Transverse colon (tissue), 4 donors: ENCODE results near the gene TTC39C. TPM values are rescaled to one million over a fixed set of nuclear protein-coding genes. Genes with fewer than 3 reads are reported as not detected.

Experiments used
- DNase-seq: peaks from one replicate; pipeline ENCODE4 v3.0.0-alpha.2; 2019
- H3K27ac ChIP-seq, 4 donors: fragments of 200-600 bp; sonication (generic); 2 replicates each; pipeline ENCODE4 v1.5.1; 2016 to 2018; ENCODE audit warnings: inconsistent platforms in 4 of 4
- H3K27me3 ChIP-seq: fragments of 200-600 bp; sonication (generic); 2 replicates; pipeline ENCODE4 v1.5.1; 2017; ENCODE audit warnings: inconsistent platforms
- H3K36me3 ChIP-seq, 4 donors: fragments of 200-600 bp; sonication (generic); 2 replicates each; pipeline ENCODE4 v1.5.1; 2017 to 2019; ENCODE audit warnings: inconsistent platforms in 4 of 4
- H3K4me1 ChIP-seq, 4 donors: fragments of 200-600 bp; sonication (generic); 2 replicates each; pipeline ENCODE4 v1.5.1; 2017 to 2020; ENCODE audit warnings: inconsistent platforms in 4 of 4
- H3K4me3 ChIP-seq, 4 donors: fragments of 200-600 bp; sonication (generic); 1 replicate in 1 of 4; 2 replicates in 3 of 4; pipeline versions ENCODE4 v1.5.1 to v1.6.1; 2017 to 2019; ENCODE audit warnings: inconsistent platforms in 4 of 4
- H3K9me3 ChIP-seq, 2 donors: fragments of 200-600 bp; sonication (generic); 2 replicates each; pipeline ENCODE4 v1.5.1; 2017 to 2019; ENCODE audit warnings: inconsistent platforms in 2 of 2
- EP300 ChIP-seq: sonication (generic); formaldehyde crosslinking; IDR thresholded peaks from one replicate; pipeline ENCODE4 v1.6.1; 2017; ENCODE audit warnings: antibody characterized with exemption, low read depth
- POLR2A ChIP-seq: fragments of 450-650 bp; IDR thresholded peaks from one replicate; pipeline ENCODE4 v1.6.1; 2016; ENCODE audit warnings: antibody characterized with exemption, mild to moderate bottlenecking, moderate library complexity
- POLR2AphosphoS5 ChIP-seq, 3 donors: sonication (generic); formaldehyde crosslinking; IDR thresholded peaks; one replicate each; pipeline ENCODE4 v1.6.1; 2016; ENCODE audit warnings: antibody characterized with exemption in 3 of 3
- WGBS, 2 donors: methylation state at CpG; one replicate each; pipeline ENCODE4 v1.1.5; 2018; ENCODE audit warnings: low coverage in 1 of 2; 5-methylcytosine and 5-hydroxymethylcytosine counted together
- in situ Hi-C, 4 donors: fragments of 200-750 bp; cut with MboI; loops; one replicate each; pipeline versions ENCODE4 v1.15.0 to v1.15.1; 2017; ENCODE audit warnings: low sequenced_read_pairs in 3 of 4, low pct_ligation_motif_present in 1 of 4, low pct_unique_long_range_greater_than_20kb in 1 of 4
- intact Hi-C: fragments of 100-400 bp; cut with DNase I; formaldehyde crosslinking; loops from one replicate; pipeline ENCODE4 v1.15.1; 2023; ENCODE audit warnings: low total_unique reads
- total RNA-seq, 4 donors: library from RNA; depleted of rRNA; stranded (reverse); fragments of >200 nt; gene quantifications; one replicate each; pipeline ENCODE4 v1.1.0, GENCODE V29; 2016
- TF ChIP-seq, protein P1 (sequence below), 5 experiments: fragments of 200-600 bp in 3 of 5; fragments of 450-650 bp in 2 of 5; sonication (generic) in 3 of 5; IDR thresholded peaks; 1 replicate in 2 of 5; 2 replicates in 3 of 5; pipeline ENCODE4 v1.5.1; 2016 to 2017; ENCODE audit warnings: antibody characterized with exemption in 5 of 5, inconsistent platforms in 3 of 5, mild to moderate bottlenecking in 2 of 5, moderate library complexity in 1 of 5

The TTC39C gene
- total RNA-seq, 4 donors from 2014 or later = 4.8 to 18.4 (median 7.4) TPM

DNA sequence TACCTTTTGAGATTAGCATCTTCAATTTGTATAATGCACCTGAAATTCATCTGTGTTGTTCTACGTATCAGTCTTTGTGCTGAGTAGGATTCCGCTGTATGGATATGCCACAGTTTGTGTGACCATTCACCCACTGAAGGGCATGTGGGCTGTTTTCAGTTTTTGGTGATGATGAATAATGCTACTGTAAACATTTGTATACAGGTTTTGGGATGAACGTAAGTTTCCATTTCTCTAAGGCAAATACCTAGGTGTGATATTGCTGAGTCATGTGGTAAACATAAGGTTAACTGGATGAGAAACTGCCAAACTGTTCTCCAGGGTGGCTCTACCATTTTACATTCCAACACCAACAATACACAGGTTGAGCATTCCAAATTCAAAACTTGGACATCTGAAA, 159.4 kb downstream of the TTC39C start:
- Histone ChIP-seq H3K27me3 (no peaks in the 10 kb centered on the region), H3K36me3 (peaks cover 0 to 3% (median 1%) of the 10 kb centered on the region in 4 donors), H3K4me1 (peaks cover 0 to 9% (median 0%) of the 10 kb centered on the region in 4 donors), H3K9me3 (no peaks in the 10 kb centered on the region), H3K4me3 (no peak overlapping the region), H3K27ac (no peak overlapping the region)
- DNase-seq = no peak
- in situ Hi-C loops (no loop called here), intact Hi-C loops (loop anchor here (10.0 kb wide), 1 partner anchor 101 kb away; no protein-coding TSS in a partner anchor)
- TF ChIP-seq POLR2AphosphoS5 (IDR thresholded peaks at IDR 0.05) = no peak
- 69 to 100% methylated on average over 1 to 3 of the region's 3 CpGs for WGBS, 2 donors

GRCh38 chr18:24176727-24177416, 162.3 kb downstream of the TTC39C start:
- TF ChIP-seq POLR2AphosphoS5 (IDR thresholded peaks at IDR 0.05) (no peak), POLR2A (no peak), EP300 (no peak)
- TF ChIP-seq, protein P1, sequence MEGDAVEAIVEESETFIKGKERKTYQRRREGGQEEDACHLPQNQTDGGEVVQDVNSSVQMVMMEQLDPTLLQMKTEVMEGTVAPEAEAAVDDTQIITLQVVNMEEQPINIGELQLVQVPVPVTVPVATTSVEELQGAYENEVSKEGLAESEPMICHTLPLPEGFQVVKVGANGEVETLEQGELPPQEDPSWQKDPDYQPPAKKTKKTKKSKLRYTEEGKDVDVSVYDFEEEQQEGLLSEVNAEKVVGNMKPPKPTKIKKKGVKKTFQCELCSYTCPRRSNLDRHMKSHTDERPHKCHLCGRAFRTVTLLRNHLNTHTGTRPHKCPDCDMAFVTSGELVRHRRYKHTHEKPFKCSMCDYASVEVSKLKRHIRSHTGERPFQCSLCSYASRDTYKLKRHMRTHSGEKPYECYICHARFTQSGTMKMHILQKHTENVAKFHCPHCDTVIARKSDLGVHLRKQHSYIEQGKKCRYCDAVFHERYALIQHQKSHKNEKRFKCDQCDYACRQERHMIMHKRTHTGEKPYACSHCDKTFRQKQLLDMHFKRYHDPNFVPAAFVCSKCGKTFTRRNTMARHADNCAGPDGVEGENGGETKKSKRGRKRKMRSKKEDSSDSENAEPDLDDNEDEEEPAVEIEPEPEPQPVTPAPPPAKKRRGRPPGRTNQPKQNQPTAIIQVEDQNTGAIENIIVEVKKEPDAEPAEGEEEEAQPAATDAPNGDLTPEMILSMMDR (IDR thresholded peaks at IDR 0.05) = peak; percentile 62 to 75 (median 70)
- intact Hi-C loops = loop anchor here (10.0 kb wide), 1 partner anchor 98 kb away; no protein-coding TSS in a partner anchor
- H3K27me3 ChIP-seq = no peaks in the 10 kb centered on the region
- DNase-seq = peak; percentile 71
- in situ Hi-C loops = loop anchor here in 2 of 4 donors (25.0 kb wide), 1 partner anchor 310 kb away; no protein-coding TSS in a partner anchor
- no peak overlapping the region for H3K4me3 ChIP-seq
- H3K9me3 ChIP-seq = no peaks in the 10 kb centered on the region
- H3K4me1 ChIP-seq = peaks cover 0 to 9% (median 0%) of the 10 kb centered on the region in 4 donors
- H3K27ac ChIP-seq = no peak overlapping the region
- H3K36me3 ChIP-seq = peaks cover 0 to 4% (median 3%) of the 10 kb centered on the region in 4 donors
- 52 to 65% methylated on average over 5 to 7 of the region's 7 CpGs for WGBS, 2 donors

GRCh38 chr18:24177499-24178133, 163.1 kb downstream of the TTC39C start:
- in situ Hi-C loops (loop anchor here in 2 of 4 donors (25.0 kb wide), 1 partner anchor 310 kb away; no protein-coding TSS in a partner anchor), intact Hi-C loops (loop anchor here (10.0 kb wide), 1 partner anchor 97 kb away; no protein-coding TSS in a partner anchor)
- 81 to 90% methylated on average over 5 of the region's 5 CpGs for WGBS, 2 donors
- H3K27ac ChIP-seq = no peak overlapping the region
- H3K4me1 ChIP-seq = peaks cover 0 to 9% (median 0%) of the 10 kb centered on the region in 4 donors
- H3K36me3 ChIP-seq = peaks cover 0 to 4% (median 3%) of the 10 kb centered on the region in 4 donors
- no peaks in the 10 kb centered on the region for H3K27me3 ChIP-seq
- TF ChIP-seq EP300 = no peak
- H3K4me3 ChIP-seq = no peak overlapping the region
- no peak for DNase-seq
- no peaks in the 10 kb centered on the region for H3K9me3 ChIP-seq

- WGBS, 2 donors = 75 to 100% methylated on average over 1 of the region's 1 CpG
- no peak overlapping the region for H3K27ac ChIP-seq
- H3K4me3 ChIP-seq = no peak overlapping the region
- in situ Hi-C loops (loop anchor here in 2 of 4 donors (25.0 kb wide), 1 partner anchor 307 kb away; no protein-coding TSS in a partner anchor), intact Hi-C loops (no loop called here)
- no peak for DNase-seq
- peaks cover 0 to 4% (median 2%) of the 10 kb centered on the region in 4 donors for H3K36me3 ChIP-seq
- no peaks in the 10 kb centered on the region for H3K9me3 ChIP-seq
- TF ChIP-seq EP300 (no peak), POLR2AphosphoS5 (IDR thresholded peaks at IDR 0.05) (no peak), POLR2A (no peak)
- TF ChIP-seq, protein P1 (IDR thresholded peaks at IDR 0.05) = no peak
- peaks cover 0 to 9% (median 0%) of the 10 kb centered on the region in 4 donors for H3K4me1 ChIP-seq
- H3K27me3 ChIP-seq = no peaks in the 10 kb centered on the region
Observed at GRCh38 chr18:24180048-24180447, 165.5 kb downstream of the TTC39C start.

GRCh38 chr18:24181806-24182205, 167.3 kb downstream of the TTC39C start:
- no peaks in the 10 kb centered on the region for H3K9me3 ChIP-seq
- WGBS, 2 donors = 71 to 75% methylated on average over 2 of the region's 2 CpGs
- intact Hi-C loops = no loop called here
- no peak for DNase-seq
- H3K4me3 ChIP-seq = no peak overlapping the region
- no peaks in the 10 kb centered on the region for H3K27me3 ChIP-seq
- H3K27ac ChIP-seq = no peak overlapping the region
- H3K4me1 ChIP-seq = peaks cover 0 to 4% (median 0%) of the 10 kb centered on the region in 4 donors
- peaks cover 0 to 10% (median 4%) of the 10 kb centered on the region in 4 donors for H3K36me3 ChIP-seq
- in situ Hi-C loops = loop anchor here in 2 of 4 donors (25.0 kb wide), 1 partner anchor 305 kb away; no protein-coding TSS in a partner anchor
- TF ChIP-seq POLR2A = no peak
- TF ChIP-seq, protein P1 (IDR thresholded peaks at IDR 0.05) = no peak
- TF ChIP-seq POLR2AphosphoS5 (IDR thresholded peaks at IDR 0.05) = no peak
- TF ChIP-seq EP300 = no peak
